Neural cell (in vitro differentiated cells): ENCODE measurements around the gene SZT2. TPM values are rescaled to one million over a fixed set of nuclear protein-coding genes. Genes with fewer than 3 reads are reported as not detected.

Source experiments
- H2AFZ ChIP-seq: fragments of 200-600, 300-800 bp; sonication (generic), shearing (Covaris generic); 2 replicates; pipeline ENCODE4 v1.6.0; 2014; ENCODE audit warnings: low read depth, mild to moderate bottlenecking, antibody characterized with exemption, low read length, moderate library complexity
- H3F3A ChIP-seq: fragments of 200-600 bp; shearing (Covaris generic); 2 replicates; pipeline ENCODE4 v1.6.1; 2016; ENCODE audit warnings: mild to moderate bottlenecking, moderate library complexity, mixed read lengths, antibody characterized with exemption, low read length; ENCODE audit not compliant: insufficient read depth, poor library complexity, severe bottlenecking
- H3K27ac ChIP-seq: fragments of 200-600, 300-800 bp; sonication (generic), shearing (Covaris generic); 2 replicates; pipeline ENCODE4 v1.5.1; 2014; ENCODE audit warnings: mild to moderate bottlenecking, low read length, moderate library complexity
- H3K27me3 ChIP-seq: fragments of 300-800, 200-600 bp; sonication (generic), shearing (Covaris generic); 2 replicates; pipeline ENCODE4 v1.6.0; 2014; ENCODE audit warnings: mild to moderate bottlenecking, low read depth, low read length, moderate library complexity; ENCODE audit not compliant: insufficient read depth
- H3K36me3 ChIP-seq: fragments of 300-800, 200-600 bp; sonication (generic), shearing (Covaris generic); 2 replicates; pipeline ENCODE4 v1.5.1; 2014; ENCODE audit warnings: mild to moderate bottlenecking, antibody characterized with exemption, low read length, moderate library complexity; ENCODE audit not compliant: insufficient read depth
- H3K4me2 ChIP-seq: fragments of 300-800, 200-600 bp; sonication (generic), shearing (Covaris generic); 2 replicates; pipeline ENCODE4 v1.6.0; 2014; ENCODE audit warnings: mild to moderate bottlenecking, low read length
- H3K4me3 ChIP-seq: fragments of 300-800, 200-600 bp; sonication (generic), shearing (Covaris generic); 2 replicates; pipeline ENCODE4 v1.5.1; 2014; ENCODE audit warnings: mild to moderate bottlenecking, low read length, moderate library complexity
- H3K79me2 ChIP-seq: fragments of 200-600 bp; shearing (Covaris generic); replicated peaks from 2 replicates; pipeline ENCODE4 v1.6.0; 2014; ENCODE audit warnings: mild to moderate bottlenecking, low read length, moderate library complexity; ENCODE audit not compliant: insufficient read depth
- H3K9ac ChIP-seq: fragments of 300-800, 200-600 bp; sonication (generic), shearing (Covaris generic); 2 replicates; pipeline ENCODE4 v1.6.1; 2016; ENCODE audit warnings: mild to moderate bottlenecking, low read length, mixed read lengths
- H3K9me2 ChIP-seq: fragments of 200-600 bp; shearing (Covaris generic); 2 replicates; pipeline ENCODE4 v1.6.1; 2016; ENCODE audit warnings: mild to moderate bottlenecking, low read length, mixed read lengths; ENCODE audit not compliant: insufficient read depth
- H3K9me3 ChIP-seq: fragments of 200-600, 300-800 bp; sonication (generic), shearing (Covaris generic); 2 replicates; pipeline ENCODE4 v1.6.1; 2016; ENCODE audit warnings: mild to moderate bottlenecking, mixed run types, low read length, moderate library complexity, mixed read lengths
- H4K20me1 ChIP-seq: fragments of 200-600 bp; shearing (Covaris generic); 2 replicates; pipeline ENCODE4 v1.6.1; 2016; ENCODE audit warnings: mild to moderate bottlenecking, mixed run types; ENCODE audit not compliant: insufficient read depth
- EP300 ChIP-seq: fragments of 450-650 bp; conservative IDR thresholded peaks from 2 replicates; pipeline ENCODE4 v1.6.1; 2014; ENCODE audit warnings: antibody characterized with exemption, mild to moderate bottlenecking, moderate library complexity; ENCODE audit not compliant: poor library complexity, severe bottlenecking
- EZH2 ChIP-seq: fragments of 200-600, 300-800 bp; shearing (Covaris generic), sonication (generic); IDR thresholded peaks from 2 replicates; pipeline ENCODE4 v1.6.1; 2014; ENCODE audit warnings: antibody characterized with exemption, low read length, borderline replicate concordance, mild to moderate bottlenecking; ENCODE audit not compliant: insufficient read depth, poor library complexity, severe bottlenecking
- MXI1 ChIP-seq: fragments of 450-650 bp; conservative IDR thresholded peaks from 2 replicates; pipeline ENCODE4 v1.6.1; 2014; ENCODE audit warnings: antibody characterized with exemption, mild to moderate bottlenecking; ENCODE audit not compliant: poor library complexity, severe bottlenecking
- POLR2AphosphoS5 ChIP-seq: IDR thresholded peaks from 2 replicates; pipeline ENCODE4 v1.6.1; 2012
- RAD21 ChIP-seq: fragments of 450-650 bp; conservative IDR thresholded peaks from 2 replicates; pipeline ENCODE4 v1.6.1; 2014; ENCODE audit warnings: antibody characterized with exemption, mild to moderate bottlenecking, moderate library complexity
- SMC3 ChIP-seq: fragments of 450-650 bp; conservative IDR thresholded peaks from 2 replicates; pipeline ENCODE4 v1.6.1; 2014; ENCODE audit warnings: antibody characterized with exemption, mild to moderate bottlenecking, moderate library complexity; ENCODE audit not compliant: poor library complexity
- TAF1 ChIP-seq: IDR thresholded peaks from 2 replicates; pipeline ENCODE4 v1.6.1; 2012; ENCODE audit warnings: low read depth
- polyA plus RNA-seq: library from polyadenylated mRNA; depleted of rRNA; stranded (reverse); fragments of >200 nt; gene quantifications from 2 replicates; pipeline ENCODE4 v1.2.3, GENCODE V29; 2014
- TF ChIP-seq, protein P1 (sequence below): fragments of 450-650 bp; IDR thresholded peaks from 2 replicates; pipeline ENCODE4 v1.5.1; 2014; ENCODE audit warnings: antibody characterized with exemption, mild to moderate bottlenecking, moderate library complexity; ENCODE audit not compliant: poor library complexity, severe bottlenecking
- TF ChIP-seq, protein P2 (sequence below): IDR thresholded peaks from 2 replicates; pipeline ENCODE4 v1.6.1; 2012; ENCODE audit warnings: borderline replicate concordance

Gene SZT2
- polyA plus RNA-seq, 1 donor from 2014 or later = 6.6 TPM

DNA sequence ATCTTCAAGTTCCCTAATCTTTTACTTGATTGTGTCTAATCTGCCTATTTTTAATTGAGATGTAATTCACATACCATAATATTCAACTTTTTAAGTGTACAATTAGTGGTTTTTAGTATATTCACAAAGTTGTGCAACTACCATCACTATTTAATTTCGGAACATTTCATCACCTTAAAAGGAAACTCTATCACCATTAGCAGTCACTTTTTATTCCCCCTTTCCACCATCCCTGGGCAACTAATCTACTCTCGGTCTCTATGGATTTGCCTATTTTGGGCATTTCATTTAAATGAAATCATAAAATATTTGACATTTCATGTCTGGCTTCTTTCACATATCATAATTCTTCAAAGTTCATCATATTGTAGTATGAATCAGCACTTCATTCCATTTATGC, 94.7 kb downstream of the SZT2 start:
- Histone ChIP-seq H3K27ac (no peak overlapping the region), H3K9me2 (no peaks in the 10 kb centered on the region), H3K9me3 (no peaks in the 10 kb centered on the region), H2AFZ (no peak overlapping the region), H3K79me2 (no peaks in the 10 kb centered on the region), H3K4me3 (no peak overlapping the region), H3K9ac (no peak overlapping the region), H3F3A (no peaks in the 10 kb centered on the region), H3K36me3 (no peaks in the 10 kb centered on the region), H3K4me2 (no peak overlapping the region), H4K20me1 (no peaks in the 10 kb centered on the region), H3K27me3 (no peaks in the 10 kb centered on the region)
- no peak for TF ChIP-seq MXI1
- no peak for TF ChIP-seq EZH2
- TF ChIP-seq, protein P1, sequence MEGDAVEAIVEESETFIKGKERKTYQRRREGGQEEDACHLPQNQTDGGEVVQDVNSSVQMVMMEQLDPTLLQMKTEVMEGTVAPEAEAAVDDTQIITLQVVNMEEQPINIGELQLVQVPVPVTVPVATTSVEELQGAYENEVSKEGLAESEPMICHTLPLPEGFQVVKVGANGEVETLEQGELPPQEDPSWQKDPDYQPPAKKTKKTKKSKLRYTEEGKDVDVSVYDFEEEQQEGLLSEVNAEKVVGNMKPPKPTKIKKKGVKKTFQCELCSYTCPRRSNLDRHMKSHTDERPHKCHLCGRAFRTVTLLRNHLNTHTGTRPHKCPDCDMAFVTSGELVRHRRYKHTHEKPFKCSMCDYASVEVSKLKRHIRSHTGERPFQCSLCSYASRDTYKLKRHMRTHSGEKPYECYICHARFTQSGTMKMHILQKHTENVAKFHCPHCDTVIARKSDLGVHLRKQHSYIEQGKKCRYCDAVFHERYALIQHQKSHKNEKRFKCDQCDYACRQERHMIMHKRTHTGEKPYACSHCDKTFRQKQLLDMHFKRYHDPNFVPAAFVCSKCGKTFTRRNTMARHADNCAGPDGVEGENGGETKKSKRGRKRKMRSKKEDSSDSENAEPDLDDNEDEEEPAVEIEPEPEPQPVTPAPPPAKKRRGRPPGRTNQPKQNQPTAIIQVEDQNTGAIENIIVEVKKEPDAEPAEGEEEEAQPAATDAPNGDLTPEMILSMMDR = no peak
- no peak for TF ChIP-seq SMC3
- TF ChIP-seq, protein P2, sequence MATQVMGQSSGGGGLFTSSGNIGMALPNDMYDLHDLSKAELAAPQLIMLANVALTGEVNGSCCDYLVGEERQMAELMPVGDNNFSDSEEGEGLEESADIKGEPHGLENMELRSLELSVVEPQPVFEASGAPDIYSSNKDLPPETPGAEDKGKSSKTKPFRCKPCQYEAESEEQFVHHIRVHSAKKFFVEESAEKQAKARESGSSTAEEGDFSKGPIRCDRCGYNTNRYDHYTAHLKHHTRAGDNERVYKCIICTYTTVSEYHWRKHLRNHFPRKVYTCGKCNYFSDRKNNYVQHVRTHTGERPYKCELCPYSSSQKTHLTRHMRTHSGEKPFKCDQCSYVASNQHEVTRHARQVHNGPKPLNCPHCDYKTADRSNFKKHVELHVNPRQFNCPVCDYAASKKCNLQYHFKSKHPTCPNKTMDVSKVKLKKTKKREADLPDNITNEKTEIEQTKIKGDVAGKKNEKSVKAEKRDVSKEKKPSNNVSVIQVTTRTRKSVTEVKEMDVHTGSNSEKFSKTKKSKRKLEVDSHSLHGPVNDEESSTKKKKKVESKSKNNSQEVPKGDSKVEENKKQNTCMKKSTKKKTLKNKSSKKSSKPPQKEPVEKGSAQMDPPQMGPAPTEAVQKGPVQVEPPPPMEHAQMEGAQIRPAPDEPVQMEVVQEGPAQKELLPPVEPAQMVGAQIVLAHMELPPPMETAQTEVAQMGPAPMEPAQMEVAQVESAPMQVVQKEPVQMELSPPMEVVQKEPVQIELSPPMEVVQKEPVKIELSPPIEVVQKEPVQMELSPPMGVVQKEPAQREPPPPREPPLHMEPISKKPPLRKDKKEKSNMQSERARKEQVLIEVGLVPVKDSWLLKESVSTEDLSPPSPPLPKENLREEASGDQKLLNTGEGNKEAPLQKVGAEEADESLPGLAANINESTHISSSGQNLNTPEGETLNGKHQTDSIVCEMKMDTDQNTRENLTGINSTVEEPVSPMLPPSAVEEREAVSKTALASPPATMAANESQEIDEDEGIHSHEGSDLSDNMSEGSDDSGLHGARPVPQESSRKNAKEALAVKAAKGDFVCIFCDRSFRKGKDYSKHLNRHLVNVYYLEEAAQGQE = no peak
- no peak for TF ChIP-seq POLR2AphosphoS5
- no peak for TF ChIP-seq RAD21
- no peak for TF ChIP-seq TAF1
- TF ChIP-seq EP300 = no peak

GRCh38 chr1:43488165-43488564, 98.5 kb downstream of the SZT2 start:
- no peaks in the 10 kb centered on the region for H3K36me3 ChIP-seq

More at GRCh38 chr1:43488165-43488564, 98.5 kb downstream of the SZT2 start:
- no peaks in the 10 kb centered on the region for H3K27me3 ChIP-seq
- no peak overlapping the region for H2AFZ ChIP-seq
- H3K9me2 ChIP-seq = no peaks in the 10 kb centered on the region
- no peak for TF ChIP-seq TAF1
- TF ChIP-seq MXI1 = no peak
- TF ChIP-seq, protein P2 = no peak
- TF ChIP-seq EP300 = no peak
- TF ChIP-seq, protein P1 = no peak
- TF ChIP-seq EZH2 = no peak
- no peak for TF ChIP-seq POLR2AphosphoS5
- TF ChIP-seq SMC3 = no peak
- no peak for TF ChIP-seq RAD21
- H3K4me2 ChIP-seq = no peak overlapping the region
- no peaks in the 10 kb centered on the region for H4K20me1 ChIP-seq
- H3F3A ChIP-seq = no peaks in the 10 kb centered on the region
- no peak overlapping the region for H3K9ac ChIP-seq
- no peak overlapping the region for H3K27ac ChIP-seq
- peaks cover 3% of the 10 kb centered on the region for H3K9me3 ChIP-seq
- no peaks in the 10 kb centered on the region for H3K79me2 ChIP-seq
- H3K4me3 ChIP-seq = no peak overlapping the region
